Fibroblast of lung (primary cell): ENCODE data around the gene ADAMTS14.

ENCODE experiments used
- CTCF ChIP-seq, 2 donors: IDR thresholded peaks in 1 of 2; conservative IDR thresholded peaks in 1 of 2; 1 replicate in 1 of 2; 2 replicates in 1 of 2; pipeline ENCODE4 v1.5.1; 2011 to 2012; ENCODE audit warnings: low read length in 2 of 2, control low read depth in 1 of 2, inconsistent platforms in 1 of 2, low read depth in 1 of 2, mild to moderate bottlenecking in 1 of 2
- EZH2 ChIP-seq: IDR thresholded peaks from 2 replicates; pipeline ENCODE4 v1.5.1; 2012; ENCODE audit warnings: low read length, control low read depth, mild to moderate bottlenecking; ENCODE audit errors: missing control alignments

- TF ChIP-seq CTCF (conservative IDR thresholded peaks at IDR 0.05 in 1 of 2, IDR thresholded peaks at IDR 0.05 in 1 of 2; ENCODE audit: low read depth in 1 of 2, low read length in 2 of 2): peak; percentile 81 to 84
- TF ChIP-seq EZH2: no peak
These were observed 86.6 kb downstream of the ADAMTS14 start for GRCh38 chr10:70758757-70759514.
